SIG-M5 (cell line): ENCODE measurements around the gene KRTAP5-8.
"Not testable (repeated sequence)": the region's sequence is repeated elsewhere in the genome, so short reads cannot be mapped to it uniquely, and the experiment has no call there.

Source experiments
- DNase-seq: peaks from one replicate; lab custom pipeline; 2025; lab: John Stamatoyannopoulos, UW

Gene KRTAP5-8

DNA sequence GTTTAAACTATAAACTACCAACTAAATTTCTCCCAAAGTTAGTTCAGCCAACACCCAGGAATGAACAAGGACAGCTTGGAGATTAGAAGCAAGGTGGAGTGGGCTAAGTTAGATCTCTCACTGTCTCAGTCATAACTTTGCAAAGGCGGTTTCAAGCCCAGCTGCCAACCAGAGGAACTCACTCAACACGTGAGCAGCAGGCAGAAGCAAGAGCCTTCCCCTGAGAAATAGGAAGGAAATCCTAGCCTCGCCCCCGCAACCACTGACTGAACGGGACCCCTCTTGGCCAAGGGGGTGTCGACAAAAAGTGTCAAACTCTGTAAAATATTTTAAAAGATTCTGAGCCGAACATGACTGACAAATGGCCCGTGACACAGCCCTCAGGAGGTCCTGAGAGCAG, 6.0 kb downstream of the KRTAP5-8 start:
- DNase-seq = no peak

GRCh38 chr11:71544525-71545214, 6.8 kb downstream of the KRTAP5-8 start:
- no peak for DNase-seq

GRCh38 chr11:71545405-71545966, 7.7 kb downstream of the KRTAP5-8 start:
- no peak for DNase-seq

DNA sequence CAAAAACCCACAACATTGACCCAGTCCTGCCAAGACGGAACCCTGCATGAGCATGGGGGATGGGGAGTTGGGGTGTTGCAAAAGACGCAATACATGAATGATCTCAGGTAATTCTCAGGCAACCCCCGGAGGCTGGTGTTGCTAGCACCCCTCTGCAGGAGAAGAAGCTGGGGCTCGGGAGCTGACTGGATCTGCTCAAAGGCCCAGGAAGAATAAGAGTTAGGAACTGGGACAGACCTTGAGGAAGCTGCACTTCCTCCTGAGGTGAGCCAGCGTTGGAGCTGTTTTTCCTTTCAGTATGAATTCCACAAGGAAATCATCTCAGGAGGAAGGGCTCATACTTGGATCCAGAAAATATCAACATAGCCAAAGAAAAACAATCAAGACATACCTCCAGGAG, 10.3 kb downstream of the KRTAP5-8 start, which contains the start of gene KRTAP5-9:
Gene KRTAP5-9 (plus strand): TSS at position 301 of the 400 bp plus-strand sequence. CDS start 238 bp downstream, outside the sequence.
- DNase-seq = no peak

GRCh38 chr11:71548716-71549151, 10.9 kb downstream of the KRTAP5-8 start:
- no peak for DNase-seq

DNA sequence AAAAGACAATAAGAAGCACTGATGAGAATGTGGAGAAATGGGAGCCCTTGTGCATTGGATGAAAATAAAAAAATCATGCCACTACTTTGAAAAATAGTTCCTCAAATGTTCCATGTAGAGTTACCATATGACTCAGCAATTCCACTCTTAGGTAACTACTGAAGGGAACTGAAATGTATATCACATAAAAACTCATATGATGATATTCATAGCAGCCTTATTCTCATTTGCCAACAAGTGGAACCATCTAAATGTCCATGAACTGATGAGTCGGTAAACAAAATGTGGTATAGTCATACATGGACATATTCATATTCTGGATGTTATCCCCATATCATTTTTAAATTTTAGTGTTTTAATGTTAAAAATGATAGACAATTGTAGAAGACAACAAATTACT, 13.9 kb downstream of the KRTAP5-8 start:
- no peak for DNase-seq

GRCh38 chr11:71554996-71555395, 17.2 kb downstream of the KRTAP5-8 start:
- no peak for DNase-seq

GRCh38 chr11:71555508-71555907, 17.7 kb downstream of the KRTAP5-8 start:
- no peak for DNase-seq

DNA sequence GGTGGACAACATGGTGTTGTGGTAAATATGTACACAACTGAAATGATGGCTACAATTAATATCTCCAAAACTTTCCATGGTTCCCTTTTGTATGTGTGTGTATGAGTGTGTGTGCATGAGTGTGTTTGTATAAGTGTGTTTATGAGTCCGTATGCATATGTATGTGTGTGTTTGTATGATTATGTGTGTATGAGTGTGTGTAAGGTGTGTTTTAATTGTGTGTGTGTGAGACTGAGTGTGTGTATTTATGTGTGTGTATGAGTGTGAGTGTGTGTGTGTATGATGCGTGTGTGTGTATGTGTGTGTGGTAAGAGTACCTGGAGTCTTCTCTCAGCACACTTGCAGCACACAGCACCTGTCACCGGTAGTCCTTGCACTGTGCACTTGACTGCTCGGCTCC, 18.2 kb downstream of the KRTAP5-8 start:
- no peak for DNase-seq

DNA sequence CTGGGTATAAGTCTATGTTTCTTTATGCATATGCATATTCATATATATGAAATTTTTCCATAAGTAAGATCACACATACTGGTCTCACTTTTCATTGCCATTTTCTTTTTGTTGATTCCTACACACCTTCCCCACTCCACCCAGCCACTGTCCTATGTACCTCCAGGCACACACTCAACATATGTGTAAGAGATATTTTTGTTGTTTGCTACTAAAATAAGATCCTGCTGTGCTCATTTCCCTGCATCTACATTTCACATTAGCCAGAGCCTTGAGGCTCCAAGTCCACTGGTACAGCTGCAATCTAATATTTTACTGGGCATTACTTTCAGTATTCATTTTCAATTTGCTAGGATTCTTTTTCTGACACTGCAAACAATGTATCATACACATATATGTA, 19.4 kb downstream of the KRTAP5-8 start:
- no peak for DNase-seq

DNA sequence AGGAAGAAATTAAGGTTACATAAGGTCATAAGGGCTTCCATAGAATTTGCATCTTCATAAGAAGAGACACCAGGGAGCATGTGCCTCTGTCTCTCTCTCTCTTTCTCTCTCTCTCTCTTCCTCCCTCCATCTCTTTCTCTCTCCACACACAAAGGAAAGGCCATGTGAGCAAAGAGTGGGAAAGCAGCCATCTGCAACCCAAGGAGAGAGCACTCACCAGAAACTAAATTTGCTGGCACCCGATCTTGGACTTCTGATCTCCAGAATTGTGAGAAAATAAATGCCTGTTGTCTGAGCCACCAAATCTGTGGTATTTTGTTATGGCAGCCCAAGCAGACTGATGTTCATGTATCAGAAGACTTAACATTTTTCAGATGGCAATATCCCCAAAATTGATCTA, 21.2 kb downstream of the KRTAP5-8 start:
- DNase-seq = no peak

- no peak for DNase-seq
These were observed 24.3 kb downstream of the KRTAP5-8 start for GRCh38 chr11:71562120-71562519.

GRCh38 chr11:71563406-71563805, 25.6 kb downstream of the KRTAP5-8 start:
- no peak for DNase-seq

- DNase-seq = no peak
These were observed 26.6 kb downstream of the KRTAP5-8 start for GRCh38 chr11:71564430-71564829.

DNA sequence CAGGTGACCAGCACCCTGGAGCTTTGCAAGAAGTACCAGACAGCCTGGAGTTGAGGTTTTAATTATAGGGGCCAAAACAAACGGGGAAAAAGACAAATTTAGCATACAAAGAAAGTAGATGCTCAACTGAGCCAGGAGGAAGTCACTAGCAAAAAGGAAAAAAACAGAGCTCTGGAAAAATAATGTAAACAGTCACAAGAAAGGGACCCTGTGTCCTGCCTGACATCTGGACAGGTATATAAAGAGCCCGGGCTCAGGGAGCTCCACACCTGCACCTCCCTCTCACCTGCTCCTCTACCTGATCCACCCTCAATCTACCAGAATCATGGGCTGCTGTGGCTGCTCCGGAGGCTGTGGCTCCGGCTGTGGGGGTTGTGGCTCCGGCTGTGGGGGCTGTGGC, 27.4 kb downstream of the KRTAP5-8 start, which contains the start of gene KRTAP5-10:
Gene KRTAP5-10 (plus strand): TSS at position 301 of the 400 bp plus-strand sequence. CDS start 25 bp downstream, at position 326.
- no peak for DNase-seq

DNA sequence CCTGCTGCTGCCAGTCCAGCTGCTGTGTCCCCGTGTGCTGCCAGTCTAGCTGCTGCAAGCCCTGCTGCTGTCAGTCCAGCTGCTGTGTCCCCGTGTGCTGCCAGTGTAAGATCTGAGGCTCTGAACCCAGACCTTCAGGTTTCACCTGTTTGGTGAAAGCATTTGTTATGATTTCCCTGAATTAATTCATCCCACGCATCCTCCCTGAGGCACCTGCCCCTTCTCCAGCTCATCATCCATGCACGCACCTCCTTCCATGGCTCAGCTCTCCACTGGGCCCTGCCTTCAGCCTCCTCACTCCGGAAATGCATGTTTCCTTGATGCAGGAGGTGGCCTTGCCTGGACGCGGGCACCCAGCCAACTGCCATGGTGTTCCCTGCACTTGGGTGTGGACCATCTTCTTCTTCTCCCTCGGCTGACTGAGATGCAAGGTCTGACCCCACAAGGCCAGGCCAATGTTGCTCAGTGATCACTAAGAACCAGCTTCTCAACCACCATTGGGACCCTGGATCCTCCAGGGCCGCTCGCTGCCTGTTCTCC, 28.3 kb downstream of the KRTAP5-8 start:
- no peak for DNase-seq

DNA sequence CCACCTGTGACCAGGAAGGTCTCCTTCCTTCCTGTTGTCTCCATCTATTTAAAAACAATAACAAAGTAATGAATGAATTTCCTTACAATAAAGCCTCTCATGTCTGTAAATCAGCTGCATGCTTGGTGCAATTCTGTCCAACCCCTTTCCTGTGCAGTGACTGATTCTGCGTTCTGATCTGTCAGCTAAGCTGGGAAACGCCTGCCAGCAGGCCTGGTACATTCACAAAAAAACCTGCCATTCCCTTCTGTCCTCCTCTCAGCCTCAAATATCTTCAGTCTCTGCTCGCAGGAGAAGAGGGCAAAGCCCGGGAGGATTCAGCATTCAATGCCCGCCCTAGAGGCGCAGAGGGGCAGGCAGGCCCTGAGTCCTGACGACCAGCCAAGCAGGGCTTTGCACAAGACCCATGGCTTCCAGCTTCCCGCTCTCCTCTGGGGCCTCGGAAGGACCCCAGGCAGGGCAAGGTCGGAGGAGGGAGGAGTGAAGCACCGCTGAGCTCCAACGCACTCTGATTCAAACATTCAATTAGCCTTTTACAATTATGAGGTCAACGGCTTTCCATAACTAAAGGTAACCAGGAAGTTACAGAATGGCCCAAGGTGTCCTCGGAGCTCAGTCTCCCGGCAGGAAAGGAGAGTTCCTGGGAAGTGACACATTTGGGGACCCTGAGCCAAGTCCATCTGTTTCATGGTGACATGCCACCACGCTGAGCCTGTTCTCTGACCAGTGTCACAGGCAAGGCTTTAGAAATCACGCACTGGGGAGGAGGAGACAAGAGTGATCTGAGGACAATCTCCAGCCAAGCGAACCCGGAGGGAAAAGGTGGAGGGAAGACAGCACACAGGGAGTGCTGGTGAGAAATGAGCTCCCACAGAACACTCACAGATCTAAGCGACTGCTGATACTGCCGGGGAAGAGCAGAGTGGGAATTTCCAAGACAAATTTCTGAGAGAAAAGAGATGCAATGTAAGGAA, 29.1 kb downstream of the KRTAP5-8 start:
- DNase-seq = not testable (repeated sequence)

GRCh38 chr11:71567633-71568032, 29.8 kb downstream of the KRTAP5-8 start:
- DNase-seq = not testable (repeated sequence)

DNA sequence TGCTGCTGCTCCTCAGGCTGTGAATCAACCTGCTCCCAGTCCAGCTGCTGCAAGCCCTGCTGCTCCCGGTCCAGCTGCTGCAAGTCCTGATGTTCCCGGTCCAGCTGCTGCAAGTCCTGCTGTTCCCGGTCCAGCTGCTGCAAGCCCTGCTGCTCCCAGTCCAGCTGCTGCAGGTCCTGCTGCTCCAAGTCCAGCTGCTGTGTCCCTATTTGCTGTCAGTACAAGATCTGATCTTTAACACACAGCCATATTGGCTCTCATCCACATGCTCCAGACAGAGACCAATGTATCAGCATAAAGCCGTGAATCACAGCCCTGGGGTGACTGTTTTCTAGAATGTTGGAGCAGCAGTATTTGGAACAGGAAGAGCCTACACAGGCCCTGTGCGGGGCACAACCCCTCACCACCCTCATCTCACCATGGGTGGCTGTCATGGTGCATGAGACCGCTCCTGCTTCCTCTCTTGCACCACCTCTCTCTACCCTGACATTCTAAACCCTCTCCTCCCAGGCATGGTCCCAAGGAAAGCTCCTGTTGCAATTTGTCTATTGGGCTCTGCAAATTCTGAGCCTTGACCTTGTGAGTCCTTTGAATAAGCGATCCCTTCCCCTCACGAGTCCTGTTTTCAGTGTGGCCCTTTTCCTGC, 31.0 kb downstream of the KRTAP5-8 start:
- DNase-seq = no peak

DNA sequence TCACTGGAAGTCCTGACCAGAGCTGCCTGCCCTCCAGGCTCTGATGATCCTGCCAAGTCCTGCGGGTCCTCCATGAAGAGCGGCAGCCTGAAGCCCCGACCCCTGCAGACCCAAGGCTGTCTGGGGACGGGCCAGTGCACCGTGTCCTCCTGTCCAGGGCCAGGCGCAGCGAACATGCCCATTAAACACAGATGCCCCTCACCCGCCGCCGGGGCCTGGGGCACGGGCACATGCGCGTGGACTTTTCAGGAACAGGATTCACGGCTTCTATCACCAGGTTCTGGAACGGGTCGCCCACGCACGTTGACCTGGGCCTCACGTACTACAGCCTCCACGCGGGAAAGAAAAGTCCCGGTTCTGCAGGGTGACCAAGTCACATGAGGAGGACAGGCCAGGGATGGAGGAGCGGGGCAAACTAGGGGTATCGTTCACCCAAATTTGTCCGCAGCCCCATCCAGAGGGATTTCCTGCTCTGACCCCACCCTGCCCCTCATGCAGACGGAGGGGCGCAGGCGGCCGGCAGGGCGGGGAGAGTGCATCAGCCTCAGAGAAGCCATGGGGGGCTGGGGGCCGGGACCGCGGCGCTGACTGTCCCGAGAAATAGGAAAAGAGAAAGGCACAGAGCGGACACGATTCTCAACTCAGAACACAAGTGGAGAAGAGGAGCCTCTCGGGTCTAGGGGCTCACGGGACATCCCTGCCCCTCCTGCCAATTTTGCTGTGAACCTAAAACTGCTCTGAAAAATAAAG, 33.5 kb downstream of the KRTAP5-8 start:
- DNase-seq = not testable (repeated sequence)

DNA sequence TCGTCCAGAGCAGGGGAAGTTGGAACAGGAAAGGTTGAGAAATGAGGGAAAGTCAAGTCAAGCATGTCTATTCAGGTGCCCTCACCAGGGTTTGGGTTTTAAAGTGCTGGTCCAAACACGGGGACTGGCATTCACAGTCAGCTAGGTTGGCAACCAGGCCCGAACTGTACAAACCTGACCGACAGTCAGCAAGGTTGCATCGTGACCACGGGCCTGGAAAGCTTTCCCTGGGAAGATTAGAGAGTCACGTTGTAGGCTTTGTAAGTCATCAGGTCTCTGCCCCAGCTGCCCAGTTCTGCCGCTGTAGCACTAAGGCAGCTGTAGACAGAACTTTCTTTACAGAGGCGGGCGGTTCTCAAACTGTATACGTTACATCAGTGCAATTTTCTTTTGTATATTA, 35.0 kb downstream of the KRTAP5-8 start:
- DNase-seq = no peak
